Pancreas (tissue), 10 donors: ENCODE results near the gene NSUN6. TPM values are rescaled to one million over a fixed set of nuclear protein-coding genes. Genes with fewer than 3 reads are reported as not detected.
"Not testable (repeated sequence)": the region's sequence is repeated elsewhere in the genome, so short reads cannot be mapped to it uniquely, and the experiment has no call there.

Source experiments
- ATAC-seq, 4 donors: fragments of 200-7000 bp; cut with Tn5 transposase; one replicate each; pipeline versions ENCODE4 v1.8.0 to v1.9.1; 2020; ENCODE audit warnings: mild to moderate bottlenecking in 4 of 4, moderate library complexity in 4 of 4
- DNase-seq, 6 donors: peaks; one replicate each; pipeline ENCODE4 v3.0.0-alpha.2; 2020
- FAIRE-seq: peaks from 2 replicates; lab custom pipeline; 2012; peaks lifted over from hg19 to GRCh38; lab: Jason Lieb, UNC
- H3K27ac ChIP-seq, 4 donors: fragments of 200-600 bp; sonication (generic); 1 replicate in 3 of 4; 2 replicates in 1 of 4; pipeline versions ENCODE4 v1.5.0 to v1.8.0; 2020
- H3K27me3 ChIP-seq, 4 donors: fragments of 200-600 bp; one replicate each; pipeline ENCODE4 v1.8.0; 2021
- H3K36me3 ChIP-seq, 3 donors: fragments of 200-600 bp; sonication (generic) in 1 of 3; one replicate each; pipeline versions ENCODE4 v1.5.0 to v1.8.0; 2020 to 2021
- H3K4me1 ChIP-seq, 3 donors: fragments of 200-600 bp; one replicate each; pipeline ENCODE4 v1.8.0; 2021
- H3K4me3 ChIP-seq, 4 donors: fragments of 200-600 bp; sonication (generic) in 2 of 4; one replicate each; pipeline versions ENCODE4 v1.5.0 to v1.8.0; 2020 to 2021
- H3K9me3 ChIP-seq, 4 donors: fragments of 200-600 bp; one replicate each; pipeline ENCODE4 v1.8.0; 2021
- WGBS, 2 donors: extraction: QIAGEN DNeasy Blood & Tissue Kit; methylation state at CpG; one replicate each; pipeline ENCODE4 v1.1.7; 2013; 5-methylcytosine and 5-hydroxymethylcytosine counted together
- intact Hi-C, 3 donors: fragments of 100-400 bp; cut with DNase I; formaldehyde crosslinking; loops; one replicate each; pipeline versions ENCODE4 v1.11.1 to v1.14.2; 2022
- polyA plus RNA-seq, 2 donors: library from polyadenylated mRNA; stranded (reverse); fragments of 200-250 nt; gene quantifications; one replicate each; pipeline ENCODE4 v1.2.3, GENCODE V29; 2013
- total RNA-seq, 6 donors: library from RNA; stranded (reverse); fragmentation: NEBNext Ultra II Directional in 4 of 6; extraction: Animal tissue kit (Norgen Biotek cat#: 25700) in 4 of 6; gene quantifications; one replicate each; pipeline versions ENCODE4 v1.2.1 to v1.2.4, GENCODE V29; 2021 to 2023
- TF ChIP-seq, protein P1 (sequence below), 4 donors: fragments of 200-600 bp; sonication (generic) in 3 of 4; IDR thresholded peaks; one replicate each; pipeline versions ENCODE4 v1.5.0 to v1.8.0; 2021; ENCODE audit warnings: antibody characterized with exemption in 4 of 4
- donor health status: healthy with polysubstance abuse.
- donor health status: DM: no; HTN: no; CAD: no; lungs with moderate emphysema.
- donor health status: DM: no; HTN: no; CAD: no.
- donor health status: control.
- donor health status: control.
- donor health status: Bipolar disorder and iron deficiency.
- donor health status: DM: yes; HTN: yes; CAD: no.
- donor health status: DM: no; HTN: no; CAD: no.
- donor health status: DM: no; HTN: no; CAD: no.
- donor health status: DM: yes; HTN: yes; CAD: no.

Gene NSUN6
- total and polyA plus RNA-seq, 8 donors, result 7.3 to 16.5 (median 8.5) TPM

DNA sequence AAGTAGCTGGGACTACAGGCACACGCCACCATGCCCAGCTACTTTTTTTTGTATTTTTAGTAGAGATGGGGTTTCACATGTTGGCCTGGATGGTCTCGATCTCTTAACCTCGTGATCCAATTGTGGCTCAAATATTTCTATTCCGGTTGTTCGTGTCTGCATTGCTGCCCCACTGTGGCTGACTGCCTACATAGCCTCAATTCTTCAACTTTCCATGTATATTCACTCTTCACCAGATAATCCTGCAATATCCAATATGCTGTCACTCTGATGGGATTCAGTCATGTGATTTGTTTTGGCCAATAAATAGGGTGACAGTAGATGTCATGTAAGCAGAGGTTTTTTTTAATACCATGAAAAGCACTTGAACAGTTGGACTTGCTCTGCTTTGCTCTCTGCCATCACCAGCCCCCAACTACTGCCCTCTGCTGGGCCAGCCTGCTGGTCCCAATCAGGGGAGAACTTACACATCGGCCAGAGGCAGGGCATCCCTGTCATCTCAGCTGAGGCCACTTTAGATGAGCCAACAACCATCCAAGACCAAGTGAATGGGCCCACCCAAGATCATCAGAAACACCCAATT lies 56.7 kb downstream of the NSUN6 start:
- intact Hi-C loops, result no loop called here
- no peak overlapping the region for H3K4me3 ChIP-seq
- TF ChIP-seq, protein P1, sequence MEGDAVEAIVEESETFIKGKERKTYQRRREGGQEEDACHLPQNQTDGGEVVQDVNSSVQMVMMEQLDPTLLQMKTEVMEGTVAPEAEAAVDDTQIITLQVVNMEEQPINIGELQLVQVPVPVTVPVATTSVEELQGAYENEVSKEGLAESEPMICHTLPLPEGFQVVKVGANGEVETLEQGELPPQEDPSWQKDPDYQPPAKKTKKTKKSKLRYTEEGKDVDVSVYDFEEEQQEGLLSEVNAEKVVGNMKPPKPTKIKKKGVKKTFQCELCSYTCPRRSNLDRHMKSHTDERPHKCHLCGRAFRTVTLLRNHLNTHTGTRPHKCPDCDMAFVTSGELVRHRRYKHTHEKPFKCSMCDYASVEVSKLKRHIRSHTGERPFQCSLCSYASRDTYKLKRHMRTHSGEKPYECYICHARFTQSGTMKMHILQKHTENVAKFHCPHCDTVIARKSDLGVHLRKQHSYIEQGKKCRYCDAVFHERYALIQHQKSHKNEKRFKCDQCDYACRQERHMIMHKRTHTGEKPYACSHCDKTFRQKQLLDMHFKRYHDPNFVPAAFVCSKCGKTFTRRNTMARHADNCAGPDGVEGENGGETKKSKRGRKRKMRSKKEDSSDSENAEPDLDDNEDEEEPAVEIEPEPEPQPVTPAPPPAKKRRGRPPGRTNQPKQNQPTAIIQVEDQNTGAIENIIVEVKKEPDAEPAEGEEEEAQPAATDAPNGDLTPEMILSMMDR (IDR thresholded peaks at IDR 0.05), result no peak
- no peaks in the 10 kb centered on the region for H3K9me3 ChIP-seq
- no peak overlapping the region for H3K27ac ChIP-seq
- peaks cover 0 to 7% (median 0%) of the 10 kb centered on the region in 3 donors for H3K36me3 ChIP-seq
- H3K4me1 ChIP-seq, result no peaks in the 10 kb centered on the region
- FAIRE-seq (no peak), ATAC-seq (peak in 1 of 4 donors; percentile 34), DNase-seq (no peak)
- 88% methylated on average over 6 of the region's 6 CpGs for WGBS, 2 donors
- no peaks in the 10 kb centered on the region for H3K27me3 ChIP-seq

DNA sequence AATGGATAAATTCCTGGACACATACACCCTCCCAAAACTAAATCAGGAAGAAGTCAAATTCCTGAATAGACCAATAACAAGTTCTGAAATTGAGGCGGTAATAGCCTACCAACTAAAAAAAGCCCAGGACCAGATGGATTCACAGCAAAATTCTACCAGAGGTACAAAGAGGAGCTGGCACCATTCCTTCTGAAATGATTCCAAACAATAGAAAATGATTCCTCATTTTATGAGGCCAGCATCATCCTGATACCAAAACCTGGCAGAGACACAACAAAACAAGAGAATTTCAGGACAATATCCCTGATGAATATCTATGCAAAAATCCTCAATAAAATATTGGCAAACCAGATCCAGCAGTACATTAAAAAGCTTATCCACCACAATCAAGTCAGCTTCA lies 60.2 kb downstream of the NSUN6 start:
- intact Hi-C loops, H3K27ac ChIP-seq, ATAC-seq, H3K4me3 ChIP-seq, DNase-seq, FAIRE-seq, H3K4me1 ChIP-seq, H3K27me3 ChIP-seq, H3K9me3 ChIP-seq: not testable (repeated sequence)
- 96 to 97% methylated on average over 1 of the region's 1 CpG for WGBS, 2 donors
- peaks cover 0 to 10% (median 0%) of the 10 kb centered on the region in 3 donors for H3K36me3 ChIP-seq

DNA sequence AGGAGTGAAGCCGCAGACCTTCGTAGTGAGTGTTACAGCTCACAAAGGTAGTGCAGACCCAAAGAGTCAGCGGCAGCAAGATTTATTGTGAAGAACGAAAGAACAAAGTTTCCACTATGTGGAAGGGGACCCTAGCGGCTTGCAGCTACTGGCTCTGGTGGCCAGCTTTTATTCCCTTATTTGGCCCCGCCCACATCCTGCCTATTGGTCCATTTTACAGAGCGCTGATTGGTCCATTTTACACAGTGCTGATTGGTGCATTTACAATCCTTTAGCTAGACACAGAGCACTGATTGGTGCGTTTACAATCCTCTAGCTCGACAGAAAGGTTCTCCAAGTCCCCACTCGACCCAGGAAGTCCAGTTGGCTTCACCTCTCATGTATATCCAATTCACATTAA lies 64.8 kb downstream of the NSUN6 start:
- H3K4me3 ChIP-seq, FAIRE-seq, ATAC-seq, DNase-seq, H3K27me3 ChIP-seq, H3K27ac ChIP-seq, H3K36me3 ChIP-seq, intact Hi-C loops, H3K9me3 ChIP-seq, H3K4me1 ChIP-seq: not testable (repeated sequence)
- WGBS, 2 donors, result 98 to 99% methylated on average over 10 of the region's 10 CpGs

DNA sequence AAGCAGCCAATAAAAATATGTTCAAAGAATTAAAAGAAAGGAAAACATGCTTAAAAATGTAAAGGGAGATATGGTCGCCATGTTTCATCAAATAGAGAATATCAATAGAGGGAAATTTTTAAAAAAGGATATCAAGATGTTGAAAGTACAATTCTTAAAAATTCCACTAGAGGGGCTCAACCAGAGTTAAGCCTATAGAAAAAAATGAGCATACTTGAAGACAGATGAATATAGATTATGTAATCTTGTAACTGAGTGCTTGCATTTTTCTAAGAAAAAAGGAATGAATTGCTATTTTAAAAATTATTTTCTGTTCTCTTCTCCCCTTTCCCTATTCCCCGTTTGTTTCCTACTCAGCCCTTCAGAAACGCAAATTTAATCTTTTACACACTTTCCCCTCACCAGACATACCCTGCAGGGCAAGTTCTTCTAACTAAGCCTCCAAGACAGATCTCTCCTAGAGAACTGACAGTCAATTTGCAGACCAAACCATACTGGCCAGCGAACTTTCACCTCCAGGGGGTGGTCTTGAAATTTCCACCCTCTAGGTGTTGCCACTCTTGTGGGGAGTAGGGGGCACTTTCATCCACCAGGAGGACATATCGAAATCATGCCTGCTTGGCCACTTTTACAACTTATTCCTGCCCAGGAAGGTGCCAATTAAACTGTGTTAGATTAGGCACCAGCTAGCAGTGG lies 67.7 kb downstream of the NSUN6 start:
- intact Hi-C loops, result no loop called here
- no peak for FAIRE-seq
- WGBS, 2 donors, result 79 to 86% methylated on average over 5 of the region's 5 CpGs

DNA sequence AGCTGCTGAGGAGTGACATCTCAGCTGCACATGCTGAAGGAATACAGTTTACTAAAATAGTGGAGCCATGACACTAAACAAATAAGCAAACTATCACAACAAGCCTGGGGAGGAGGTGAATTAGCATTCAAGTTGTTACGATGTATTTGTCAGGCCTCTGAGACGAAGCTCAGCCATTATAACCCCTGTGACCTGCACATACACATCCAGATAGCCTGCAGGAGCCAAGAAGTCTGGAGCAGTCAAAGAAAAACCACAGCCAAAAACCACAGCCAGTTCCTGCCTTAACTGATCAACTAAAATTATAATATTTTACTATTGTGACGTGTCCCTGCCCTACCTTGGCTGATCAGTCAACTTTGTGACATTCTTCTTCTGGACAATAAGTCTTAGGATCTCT lies 68.6 kb downstream of the NSUN6 start:
- no peak for DNase-seq
- H3K4me1 ChIP-seq, result no peaks in the 10 kb centered on the region
- intact Hi-C loops, result no loop called here
- TF ChIP-seq, protein P1 (IDR thresholded peaks at IDR 0.05), result no peak
- H3K27ac ChIP-seq, result no peak overlapping the region
- 89 to 92% methylated on average over 3 of the region's 3 CpGs for WGBS, 2 donors
- H3K36me3 ChIP-seq, result peaks cover 0 to 4% (median 0%) of the 10 kb centered on the region in 3 donors
- H3K9me3 ChIP-seq, result peaks cover 0 to 4% (median 0%) of the 10 kb centered on the region in 4 donors
- FAIRE-seq, result no peak
- H3K4me3 ChIP-seq, result no peak overlapping the region
- no peak for ATAC-seq
- no peaks in the 10 kb centered on the region for H3K27me3 ChIP-seq

More for the DNA sequence above, 67.7 kb downstream of the NSUN6 start:
- Histone ChIP-seq H3K36me3 (peaks cover 0 to 4% (median 0%) of the 10 kb centered on the region in 3 donors), H3K4me3 (no peak overlapping the region), H3K27me3 (no peaks in the 10 kb centered on the region), H3K9me3 (peaks cover 0 to under 1% (median 0%) of the 10 kb centered on the region in 4 donors), H3K4me1 (no peaks in the 10 kb centered on the region), H3K27ac (no peak overlapping the region)
- ATAC-seq, result no peak
- DNase-seq, result no peak
- TF ChIP-seq, protein P1 (IDR thresholded peaks at IDR 0.05), result no peak
